ENCODE measurements around the gene ZNF747. TPM values are rescaled to one million over a fixed set of nuclear protein-coding genes. Genes with fewer than 3 reads are reported as not detected.

ZNF747 gene
- total RNA-seq, 1 donor: 11.7 TPM

- TF ChIP-seq CTCF (IDR thresholded peaks at IDR 0.05; ENCODE audit: insufficient read depth, low read depth, low read length): no peak
- no peak overlapping the region for H3K4me3 ChIP-seq (ENCODE audit: low read depth, low read length)
- DNase-seq (ENCODE audit: low read depth): no peak
Observed at GRCh38 chr16:30566531-30566930, 31.9 kb upstream of the ZNF747 start.

GRCh38 chr16:30565984-30566383 lies 31.3 kb upstream of the ZNF747 start:
- no peak for TF ChIP-seq CTCF (IDR thresholded peaks at IDR 0.05; ENCODE audit: insufficient read depth, low read depth, low read length)
- H3K4me3 ChIP-seq (ENCODE audit: low read depth, low read length): no peak overlapping the region
- DNase-seq (ENCODE audit: low read depth): no peak

- no peak for TF ChIP-seq CTCF (IDR thresholded peaks at IDR 0.05; ENCODE audit: insufficient read depth, low read depth, low read length)
Observed at GRCh38 chr16:30565526-30565925, 30.9 kb upstream of the ZNF747 start.

GRCh38 chr16:30562021-30562420 lies 27.4 kb upstream of the ZNF747 start:
- no peak overlapping the region for H3K4me3 ChIP-seq (ENCODE audit: low read depth, low read length)
- DNase-seq (ENCODE audit: low read depth): no peak
- TF ChIP-seq CTCF (IDR thresholded peaks at IDR 0.05; ENCODE audit: insufficient read depth, low read depth, low read length): no peak

More at GRCh38 chr16:30565526-30565925, 30.9 kb upstream of the ZNF747 start:
- H3K4me3 ChIP-seq (ENCODE audit: low read depth, low read length): no peak overlapping the region
- DNase-seq (ENCODE audit: low read depth): no peak

GRCh38 chr16:30561089-30561816 lies 26.6 kb upstream of the ZNF747 start:
- no peak for TF ChIP-seq CTCF (IDR thresholded peaks at IDR 0.05; ENCODE audit: insufficient read depth, low read depth, low read length)
- DNase-seq (ENCODE audit: low read depth): no peak

GRCh38 chr16:30559690-30560089 lies 25.0 kb upstream of the ZNF747 start:
- TF ChIP-seq CTCF (IDR thresholded peaks at IDR 0.05; ENCODE audit: insufficient read depth, low read depth, low read length): no peak
- DNase-seq (ENCODE audit: low read depth): no peak
- H3K4me3 ChIP-seq (ENCODE audit: low read depth, low read length): no peak overlapping the region

More at GRCh38 chr16:30561089-30561816, 26.6 kb upstream of the ZNF747 start:
- peak overlapping the region; percentile 56 for H3K4me3 ChIP-seq (ENCODE audit: low read depth, low read length)

Measured in fibroblast of villous mesenchyme (primary cell).